ENCODE results near the gene EDARADD.

Gene EDARADD

DNA sequence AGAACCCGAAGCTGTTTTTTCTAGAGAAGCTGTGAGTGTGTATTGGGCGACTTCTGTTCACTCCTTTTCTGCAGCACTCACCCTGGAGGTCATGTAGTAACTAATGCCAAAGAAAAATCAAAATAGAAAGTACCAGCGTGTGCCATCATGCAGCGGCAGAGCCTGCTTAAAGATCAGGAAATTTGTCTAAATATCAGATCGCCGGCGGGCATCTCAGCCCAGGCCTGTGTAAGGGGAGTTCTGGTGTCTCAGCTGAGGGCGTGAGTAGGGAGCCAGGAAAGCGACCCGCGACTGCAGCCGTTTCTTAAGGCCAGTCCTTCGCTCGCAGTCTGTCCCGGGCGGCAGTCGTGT is 768 bp downstream of the EDARADD start:
- no peak for DNase-seq (ENCODE audit: low spot score)

DNA sequence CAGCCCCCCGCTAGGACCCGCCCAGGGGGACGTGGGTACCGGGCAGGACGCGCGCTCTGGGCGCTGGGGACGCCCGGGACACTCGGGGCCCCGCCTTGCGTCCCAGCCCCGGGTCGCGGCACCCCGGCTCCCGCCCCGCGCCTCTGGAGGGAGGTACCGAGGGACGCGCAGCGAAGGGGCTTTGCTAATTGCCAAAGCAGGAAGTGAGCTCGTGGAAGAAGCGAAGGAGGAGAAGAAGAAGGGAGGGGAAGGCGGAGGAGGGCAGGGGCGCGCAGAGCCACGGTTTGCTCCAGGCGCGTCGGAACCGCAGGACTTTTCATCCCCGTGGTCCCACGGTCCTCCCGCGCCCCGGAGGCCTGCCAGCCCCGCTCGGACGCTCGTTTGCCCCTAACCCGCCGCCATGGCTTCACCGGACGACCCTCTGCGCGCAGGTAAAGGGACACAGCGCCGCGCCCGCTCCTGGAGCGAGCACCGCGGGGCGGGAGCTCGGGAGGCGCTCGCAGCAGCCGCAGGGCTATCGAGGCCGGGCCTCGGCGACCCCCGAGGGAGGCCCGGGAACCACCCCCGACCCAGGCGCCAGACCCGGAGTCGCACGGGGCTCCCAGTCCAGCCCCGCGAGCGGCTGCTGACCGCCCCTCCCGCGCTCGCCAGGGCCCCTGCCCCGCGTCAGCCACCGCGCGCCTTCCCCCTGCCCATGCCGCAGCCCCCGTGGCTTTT is 1.3 kb downstream of the EDARADD start:
- no peak for DNase-seq (ENCODE audit: low spot score)

DNA sequence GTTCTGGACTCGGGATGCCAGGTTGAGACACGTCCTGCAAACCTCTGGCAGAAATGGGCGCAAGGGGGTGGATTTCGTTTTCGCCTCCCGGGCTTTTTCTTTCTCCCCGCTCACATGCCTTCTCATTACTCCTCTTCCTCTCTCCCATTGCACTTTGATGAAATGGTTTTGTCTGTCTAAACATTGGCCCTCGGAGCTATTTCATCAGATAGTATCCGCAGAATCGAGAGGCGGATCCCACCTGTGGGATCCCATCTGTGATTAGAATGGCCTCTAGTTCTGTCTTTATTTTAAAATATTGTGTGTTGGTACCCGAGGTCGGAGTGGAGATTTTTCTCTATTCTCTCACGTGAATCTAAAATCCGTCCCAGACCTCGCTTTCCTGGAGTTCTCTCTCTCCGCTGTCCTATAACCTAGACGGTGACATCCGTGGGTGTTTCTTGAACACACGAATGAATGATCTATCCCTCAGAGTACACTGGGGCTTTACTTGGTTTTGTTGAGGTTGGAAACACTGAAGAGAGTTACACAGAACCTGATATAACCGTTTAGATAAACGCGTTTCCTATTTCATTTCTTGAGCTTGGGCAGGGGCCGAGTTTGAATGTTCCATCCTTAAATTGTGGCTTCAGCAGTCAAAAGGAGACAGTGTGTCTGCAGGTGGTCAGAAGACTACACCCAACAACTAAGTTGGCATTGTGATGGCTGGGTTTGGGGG is 2.0 kb downstream of the EDARADD start:
- DNase-seq (ENCODE audit: low spot score) = no peak

DNA sequence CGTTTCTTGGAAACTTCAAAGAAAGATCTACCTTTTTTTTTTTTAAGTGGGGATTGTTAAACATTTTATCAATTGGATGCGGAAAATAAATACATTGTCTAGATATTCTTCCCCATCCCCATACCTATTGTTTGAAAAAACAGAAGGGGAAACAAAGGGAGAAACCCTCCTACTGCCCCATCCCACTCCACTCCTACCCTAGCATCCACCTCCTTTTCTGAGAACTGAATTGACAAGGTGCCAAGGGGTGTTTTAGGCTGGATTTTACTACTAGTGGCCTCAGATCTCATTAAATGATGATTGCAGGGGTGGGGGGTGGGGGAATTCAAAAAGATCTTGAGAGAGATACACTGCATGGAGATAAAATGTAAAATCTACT is 2.6 kb downstream of the EDARADD start:
- DNase-seq (ENCODE audit: low spot score) = no peak

DNA sequence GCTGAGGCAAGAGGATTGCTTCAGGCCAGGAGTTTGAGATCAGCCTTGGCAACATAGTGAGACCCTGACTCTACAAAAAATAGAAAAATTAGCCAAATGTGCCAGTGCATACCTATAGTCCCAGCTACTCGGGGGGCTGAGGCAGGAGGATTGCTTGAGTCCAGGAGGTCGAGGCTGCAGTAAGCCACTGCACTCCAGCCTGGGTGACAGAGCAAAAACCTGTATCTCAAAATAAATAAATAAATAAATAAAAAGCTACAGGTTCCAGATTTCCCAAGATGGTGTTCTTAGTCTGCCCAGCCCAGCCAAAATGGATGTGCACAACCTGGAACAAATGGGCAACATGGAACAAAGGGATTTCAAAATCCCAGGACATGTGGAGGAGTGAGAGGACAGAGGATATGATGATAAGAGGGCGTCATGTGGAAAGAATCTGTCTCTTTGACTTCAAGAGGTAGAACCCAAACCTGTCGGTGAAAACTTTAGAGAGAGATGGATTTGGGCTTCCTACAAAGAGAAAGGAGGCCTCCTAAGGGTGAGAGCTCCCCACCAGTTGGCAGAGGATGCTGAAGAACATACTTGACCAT is 3.2 kb downstream of the EDARADD start:
- no peak for DNase-seq (ENCODE audit: low spot score)

DNA sequence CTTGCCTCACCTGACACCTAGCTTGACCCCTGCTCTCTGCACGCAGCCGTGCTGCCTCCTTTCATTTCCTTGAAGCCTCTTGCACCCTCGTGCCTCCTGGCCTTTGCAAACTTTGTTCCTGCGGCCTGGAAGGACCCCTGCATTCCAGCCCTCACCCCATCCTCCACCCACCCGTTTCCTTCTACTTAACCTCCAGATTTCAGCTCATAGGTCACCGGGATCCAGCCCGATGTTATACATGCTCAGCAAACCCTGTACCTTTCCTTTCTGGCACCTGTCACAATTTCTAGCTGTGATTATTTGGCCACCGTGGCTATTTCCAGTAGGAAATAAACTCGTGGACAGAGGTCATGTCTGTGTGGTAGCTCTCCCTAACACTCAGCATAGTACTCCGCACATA is 4.5 kb downstream of the EDARADD start:
- DNase-seq (ENCODE audit: low spot score) = no peak

DNA sequence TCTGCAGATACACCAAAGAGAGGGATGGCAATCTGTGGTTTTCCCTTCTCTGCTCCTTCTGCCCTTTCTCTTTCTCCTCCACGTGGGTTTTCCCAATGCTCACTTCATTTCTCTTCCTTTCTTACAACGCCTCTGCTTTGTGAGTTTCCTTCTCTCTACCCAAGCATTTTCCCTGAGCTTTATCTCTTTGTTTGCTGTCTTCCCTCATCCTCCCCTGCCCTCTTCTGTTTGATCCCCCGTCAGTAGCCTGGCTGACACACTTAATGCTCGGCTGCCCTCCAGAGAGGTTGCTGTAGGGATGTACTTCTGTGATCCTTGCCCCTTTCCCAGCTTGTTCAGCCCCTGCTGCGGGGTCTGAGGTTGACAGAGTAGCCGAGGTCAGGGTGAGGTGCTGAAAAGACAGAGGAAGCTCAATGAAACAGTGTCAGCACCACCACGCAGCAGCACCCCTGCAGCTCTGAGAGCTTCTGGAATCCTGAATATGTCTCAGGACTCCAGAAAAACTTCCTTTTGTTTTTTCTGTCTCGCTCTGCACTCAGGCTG is 6.0 kb downstream of the EDARADD start:
- DNase-seq (ENCODE audit: low spot score) = no peak

DNA sequence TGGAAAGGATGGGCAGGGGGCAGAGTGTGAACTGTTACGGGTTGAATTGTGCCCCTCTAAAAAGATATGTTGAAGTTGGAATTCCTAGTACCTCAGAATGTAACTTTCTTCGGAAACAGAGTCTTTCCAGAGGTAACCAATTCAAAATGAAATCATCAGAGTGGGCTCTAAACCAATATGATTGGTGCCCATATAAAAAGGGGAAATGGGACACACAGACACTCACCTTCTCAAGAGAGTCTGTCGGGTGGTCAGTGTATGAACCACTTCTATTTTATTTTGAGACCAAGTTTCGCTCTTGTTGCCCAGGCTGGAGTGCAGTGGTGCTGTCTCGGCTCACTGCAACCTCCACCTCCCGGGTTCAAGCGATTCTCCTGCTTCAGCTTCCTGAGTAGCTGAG is 7.6 kb downstream of the EDARADD start:
- DNase-seq (ENCODE audit: low spot score) = no peak

DNA sequence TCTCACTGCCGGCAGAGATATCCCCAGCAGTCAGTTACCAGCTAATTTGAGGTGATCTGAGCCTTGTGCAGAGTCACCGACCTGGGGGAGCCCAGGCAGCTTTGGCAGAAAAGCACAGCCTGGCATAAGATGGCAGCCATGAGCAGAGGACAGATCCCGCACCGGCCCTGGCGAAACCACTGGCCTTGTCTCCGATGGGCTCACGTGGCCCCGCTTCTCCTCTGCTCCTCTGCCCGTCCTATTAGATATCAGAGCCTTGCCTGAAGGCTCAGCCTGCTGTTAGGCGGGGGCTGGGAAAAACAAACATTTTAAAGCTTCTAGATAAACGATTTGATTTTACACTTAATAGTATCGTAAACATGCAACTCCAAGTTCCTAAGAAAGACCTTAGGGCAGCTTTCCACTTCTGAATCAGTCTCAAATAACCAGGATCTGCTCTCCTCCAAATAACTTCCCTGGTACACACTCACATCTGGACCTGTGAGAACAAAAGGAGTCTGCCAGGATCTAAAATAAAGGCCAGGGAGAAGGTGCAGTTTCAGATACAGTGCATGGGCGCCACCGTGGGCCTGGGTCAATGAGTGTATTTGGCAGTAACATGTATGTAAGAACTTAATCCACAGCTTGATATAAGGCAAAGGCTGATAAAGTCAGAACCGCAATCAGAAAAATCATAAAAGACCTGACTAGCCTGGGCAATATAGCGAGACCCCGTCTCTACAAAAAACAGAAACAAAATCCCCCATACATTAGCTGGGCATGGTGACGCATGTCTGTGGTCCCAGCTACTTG is 10.0 kb downstream of the EDARADD start:
- no peak for DNase-seq (ENCODE audit: low spot score)

DNA sequence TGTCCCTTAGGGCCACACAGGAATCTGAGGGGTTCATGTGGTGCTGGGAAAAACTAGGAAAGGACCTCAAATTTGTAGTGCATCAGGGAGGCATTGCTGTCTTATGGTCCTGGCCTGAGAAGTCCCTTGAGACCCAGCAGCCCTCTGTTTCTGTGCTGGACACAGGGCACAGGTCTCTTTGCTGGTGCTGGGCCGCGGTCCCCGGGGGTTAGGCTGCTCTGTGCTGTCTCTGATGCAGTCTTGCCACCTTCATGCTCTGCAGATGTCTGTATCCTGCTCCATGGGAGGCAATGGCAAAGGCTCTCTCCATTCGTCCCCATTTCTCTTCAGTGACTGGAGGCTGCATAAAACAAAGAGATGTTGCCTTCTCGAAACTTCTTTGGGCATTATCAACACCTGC is 13.0 kb downstream of the EDARADD start:
- DNase-seq (ENCODE audit: low spot score) = no peak

DNA sequence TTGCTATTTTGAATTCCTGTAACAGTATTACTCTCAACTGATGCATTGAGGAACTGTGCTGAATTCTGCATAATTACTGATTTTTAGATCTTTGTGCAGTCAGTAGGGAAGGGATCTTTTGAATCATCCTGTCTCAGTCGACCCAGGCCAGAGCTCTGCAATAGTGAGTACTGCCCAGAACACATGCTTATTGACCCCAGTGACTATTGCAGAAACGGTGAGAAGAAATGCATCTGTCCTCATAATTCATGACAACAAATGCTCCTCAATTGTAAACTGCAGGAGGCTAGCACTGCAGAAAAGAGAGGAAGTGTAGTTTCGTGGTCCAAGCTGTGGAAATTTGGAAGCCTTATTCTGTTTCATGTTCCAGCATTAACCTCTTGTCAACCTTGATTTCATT is 19.6 kb downstream of the EDARADD start:
- DNase-seq (ENCODE audit: low spot score) = no peak

DNA sequence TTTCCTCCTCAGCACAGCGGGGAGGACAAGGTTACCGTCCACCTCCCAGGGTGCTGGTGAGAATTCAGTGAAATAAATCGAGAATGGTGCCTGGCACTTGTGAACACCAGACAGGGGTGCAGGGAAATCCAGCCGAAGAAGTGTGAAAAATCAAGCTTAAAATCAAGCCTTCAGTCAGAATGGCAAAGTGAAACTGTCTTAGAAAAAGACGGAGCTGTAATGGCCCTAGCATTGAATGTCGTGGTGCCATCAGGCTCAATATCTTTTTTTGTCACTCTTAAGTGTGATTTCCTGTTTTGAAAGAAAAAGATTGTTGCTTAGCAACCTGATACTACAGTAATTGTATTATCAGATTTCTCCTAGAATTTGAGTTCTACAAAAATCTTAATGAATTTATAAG is 22.1 kb downstream of the EDARADD start:
- DNase-seq (ENCODE audit: low spot score) = no peak

DNA sequence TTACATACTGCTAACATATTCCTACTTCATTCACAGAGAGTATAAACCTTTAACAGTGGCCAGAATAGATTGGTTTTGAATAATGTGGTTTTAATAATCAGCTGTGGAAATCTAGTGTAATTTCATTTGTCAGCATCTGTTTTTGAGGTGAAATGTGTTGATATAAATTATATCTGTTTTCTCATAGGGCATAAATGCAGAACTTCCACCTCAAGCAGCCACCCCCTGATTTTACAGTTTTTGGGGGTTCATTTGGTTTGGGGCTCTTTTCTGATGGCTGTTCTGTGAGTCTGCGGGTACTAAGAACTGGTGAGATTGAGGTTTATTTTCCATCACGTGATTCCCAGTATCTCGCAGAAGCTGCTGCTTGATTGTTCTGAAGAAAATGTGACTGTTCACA is 23.2 kb downstream of the EDARADD start:
- DNase-seq (ENCODE audit: low spot score) = no peak

DNA sequence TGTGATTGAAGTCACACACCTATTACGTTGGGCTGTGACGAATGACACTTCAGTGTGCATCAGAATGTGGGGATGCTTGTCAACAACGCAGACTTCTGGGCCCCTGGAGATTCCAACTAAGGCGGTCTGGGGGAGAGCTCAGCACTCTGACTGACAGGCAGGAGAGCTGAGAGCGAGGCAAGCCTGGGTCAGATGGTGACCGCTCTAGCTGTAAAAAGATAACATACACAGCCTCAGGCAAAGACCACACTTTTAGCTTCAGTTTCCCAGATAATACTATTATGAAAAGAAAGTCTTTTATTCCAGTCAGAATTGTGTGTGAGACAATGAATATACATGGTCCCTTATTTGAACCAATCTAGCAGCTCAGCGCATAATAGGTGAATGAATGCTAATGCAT is 25.4 kb downstream of the EDARADD start:
- no peak for DNase-seq (ENCODE audit: low spot score)

DNA sequence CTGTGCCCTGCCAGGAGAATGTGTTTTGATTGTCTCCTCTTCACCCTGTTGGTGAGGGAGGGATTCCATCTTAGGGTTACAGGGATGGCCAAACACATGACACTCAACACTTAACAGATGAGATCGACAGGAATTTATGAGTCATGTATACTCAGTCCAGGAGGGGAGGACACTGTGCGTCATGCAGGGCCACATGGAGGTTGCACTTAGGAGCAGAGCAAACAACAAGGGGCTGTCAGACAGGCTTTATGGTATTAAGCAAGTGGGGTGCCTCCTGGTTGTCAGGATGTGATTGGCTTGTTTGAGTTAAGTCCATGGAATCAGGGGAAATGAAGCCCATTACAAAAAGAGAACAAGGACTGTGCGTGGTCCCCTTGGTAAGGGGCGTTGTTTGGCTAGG is 26.9 kb downstream of the EDARADD start:
- DNase-seq (ENCODE audit: low spot score) = no peak

DNA sequence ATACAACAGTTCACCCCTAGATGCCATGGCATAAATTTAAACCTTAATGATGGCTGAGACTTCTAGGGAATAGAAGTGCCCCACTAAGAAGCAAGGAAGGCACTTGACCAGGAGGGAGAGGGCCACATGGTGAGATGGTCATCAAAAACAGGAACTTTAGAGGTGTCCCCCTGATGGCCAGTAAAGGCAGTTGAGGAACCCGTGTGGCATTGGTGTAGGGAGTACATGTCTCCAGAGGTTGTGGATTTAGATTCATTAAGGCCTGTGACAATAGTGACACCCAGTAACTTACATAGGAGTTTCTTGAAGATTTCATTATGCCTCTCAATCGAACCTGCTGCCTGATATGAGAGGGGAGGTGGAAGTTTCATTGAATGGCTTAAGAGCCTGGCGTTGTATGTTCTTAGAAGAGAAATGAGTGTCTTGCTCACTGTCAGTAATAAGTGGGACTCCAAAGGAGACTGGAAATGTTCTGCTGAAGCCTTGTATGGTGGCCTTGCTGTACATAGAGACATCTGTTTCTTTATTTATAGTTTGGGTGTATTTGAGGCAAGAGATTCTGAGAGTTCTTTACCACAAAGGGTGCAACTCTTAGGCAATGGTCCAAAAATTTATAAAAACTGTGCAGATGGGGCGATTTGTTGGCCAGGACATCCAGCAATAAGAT is 27.9 kb downstream of the EDARADD start:
- no peak for DNase-seq (ENCODE audit: low spot score)

DNA sequence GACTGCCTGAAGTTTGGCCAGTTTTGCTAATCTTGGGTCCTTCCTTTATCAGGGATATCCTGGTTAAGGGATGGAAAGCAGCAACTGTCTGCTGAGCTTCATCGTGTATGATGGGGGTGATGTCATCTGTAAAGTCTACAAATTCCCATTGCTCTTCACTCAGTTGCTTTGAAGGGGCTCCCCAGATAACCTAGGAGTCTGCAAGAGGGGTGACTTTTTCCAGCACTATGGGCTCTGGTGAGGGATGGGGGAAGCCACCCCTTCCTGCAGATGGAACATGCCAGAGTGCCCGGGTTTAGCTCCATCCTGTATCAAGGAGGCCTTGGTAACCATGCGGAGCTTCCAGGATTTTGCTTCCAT is 28.4 kb downstream of the EDARADD start:
- DNase-seq (ENCODE audit: low spot score) = no peak

DNA sequence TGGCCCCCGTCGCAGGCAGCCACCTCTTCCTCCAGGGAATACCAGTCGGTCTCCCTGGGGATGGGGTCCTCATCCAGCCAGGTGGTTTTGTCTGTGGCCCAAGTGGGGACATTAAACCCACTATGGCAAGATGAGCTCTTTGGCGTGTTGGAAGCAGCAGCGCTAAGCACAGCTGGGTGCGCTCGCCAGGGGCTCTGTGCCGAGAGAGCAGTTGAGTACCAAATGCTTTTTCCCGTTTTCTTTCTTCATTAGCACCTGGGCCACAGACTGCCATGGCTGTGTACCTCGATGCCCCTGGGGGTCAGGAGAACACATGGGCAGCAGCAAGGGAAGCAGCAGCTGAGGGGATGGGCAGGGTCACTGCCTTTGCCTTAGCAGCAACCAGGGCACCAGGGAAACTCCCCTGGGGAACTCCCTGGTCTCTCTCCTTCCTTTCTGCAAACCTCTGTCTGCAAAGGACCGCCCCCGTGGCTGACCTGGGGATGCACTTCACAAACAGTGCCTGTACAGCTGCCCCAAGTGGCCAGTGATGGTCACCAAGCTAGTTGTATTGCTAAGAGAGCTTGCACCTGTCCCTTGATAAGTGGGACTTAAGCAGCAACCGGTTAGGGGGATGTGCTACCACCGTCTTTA is 31.1 kb downstream of the EDARADD start:
- no peak for DNase-seq (ENCODE audit: low spot score)

DNA sequence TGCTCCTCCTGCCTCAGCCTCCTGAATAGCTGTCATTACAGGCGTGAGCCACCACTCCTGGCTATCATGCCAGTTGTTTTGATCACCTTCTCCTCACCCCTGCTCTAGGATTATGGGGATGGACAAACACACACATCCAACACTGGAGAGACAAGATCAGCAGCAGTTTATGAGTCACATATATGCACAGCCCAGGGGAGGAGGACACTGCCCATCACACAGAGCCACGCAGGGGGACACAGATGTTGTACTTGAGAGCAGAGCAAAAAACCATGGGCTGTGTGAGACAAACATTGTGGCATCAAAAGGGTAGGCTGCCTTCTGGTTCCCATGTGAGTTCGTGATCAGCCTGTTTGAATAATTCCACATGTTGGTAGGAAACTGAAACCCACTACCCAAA is 32.1 kb downstream of the EDARADD start:
- DNase-seq (ENCODE audit: low spot score) = no peak

DNA sequence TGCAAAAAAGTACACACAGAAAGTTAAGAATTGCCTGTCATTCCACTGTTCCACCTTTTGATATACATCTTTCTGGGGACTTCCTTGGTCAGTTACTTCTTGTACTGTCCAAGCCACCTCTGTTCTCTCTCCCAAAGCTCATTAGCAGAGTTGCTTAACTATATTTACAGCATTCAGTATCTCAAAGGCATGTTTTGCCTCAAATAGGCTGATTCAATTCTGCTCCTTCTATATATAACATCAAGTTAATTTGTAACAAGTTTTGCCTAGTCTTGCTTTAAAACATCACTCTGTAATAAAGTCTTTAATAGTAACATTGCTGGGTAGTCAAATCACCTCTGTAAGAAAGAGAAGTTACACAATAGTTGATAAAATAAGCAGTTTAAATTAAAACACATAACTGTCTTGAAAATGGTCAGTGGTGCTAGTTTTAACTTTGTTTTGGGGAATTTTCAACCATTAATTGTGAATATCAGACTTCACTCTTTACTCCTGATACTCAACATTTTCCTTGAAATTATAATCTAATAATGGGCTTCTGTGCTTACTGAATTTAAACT is 35.7 kb downstream of the EDARADD start:
- DNase-seq (ENCODE audit: low spot score) = no peak

DNA sequence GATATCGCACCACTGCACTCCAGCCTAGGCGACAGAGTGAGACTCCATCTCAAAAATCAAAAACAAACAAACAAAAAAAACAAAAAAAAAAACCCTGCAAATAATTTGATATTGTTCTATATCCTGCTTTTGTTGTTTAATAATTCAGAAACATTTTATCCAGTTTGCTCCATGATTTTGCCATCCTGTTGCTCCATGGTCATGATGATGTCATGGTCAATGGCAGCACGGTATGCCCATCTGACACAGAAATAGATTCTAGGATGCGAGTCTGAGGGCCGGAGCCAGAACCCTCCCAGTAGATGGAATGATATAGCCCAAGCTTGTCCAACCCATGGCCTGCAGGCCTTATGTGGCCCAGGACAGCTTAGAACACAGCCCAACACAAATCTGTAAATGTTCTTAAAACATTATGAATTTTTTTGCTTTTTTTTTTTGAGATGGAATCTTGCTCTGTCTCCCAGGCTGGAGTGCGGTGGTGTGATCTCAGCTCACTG is 39.8 kb downstream of the EDARADD start:
- DNase-seq (ENCODE audit: low spot score) = no peak
